Upper lobe of left lung (tissue), 6 donors: Measurements from ENCODE around the gene PRKAG2. TPM values are rescaled to one million over a fixed set of nuclear protein-coding genes. Genes with fewer than 3 reads are reported as not detected.

ENCODE experiments used
- ATAC-seq, 2 donors: fragments of 200-7000 bp; cut with Tn5 transposase; one replicate each; pipeline ENCODE4 v1.9.1; 2022; ENCODE audit warnings: mild to moderate bottlenecking in 2 of 2, moderate library complexity in 2 of 2; ENCODE audit not compliant: low FRiP score in 2 of 2
- DNase-seq, 2 donors: peaks; one replicate each; pipeline ENCODE4 v3.0.0-alpha.2; 2019 to 2020
- H3K27ac ChIP-seq, 4 donors: fragments of 200-600 bp; sonication (generic); one replicate each; pipeline ENCODE4 v1.5.1; 2016 to 2019
- H3K27me3 ChIP-seq, 4 donors: fragments of 200-600 bp; sonication (generic); one replicate each; pipeline ENCODE4 v1.5.1; 2017 to 2019
- H3K36me3 ChIP-seq, 4 donors: fragments of 200-600 bp; sonication (generic); one replicate each; pipeline ENCODE4 v1.5.1; 2016 to 2019
- H3K4me1 ChIP-seq, 4 donors: fragments of 200-600 bp; sonication (generic); one replicate each; pipeline ENCODE4 v1.5.1; 2018 to 2019
- H3K4me3 ChIP-seq, 4 donors: fragments of 200-600 bp; sonication (generic); one replicate each; pipeline ENCODE4 v1.5.1; 2017 to 2019; ENCODE audit warnings: mild to moderate bottlenecking in 2 of 4, moderate library complexity in 1 of 4
- H3K9me3 ChIP-seq, 4 donors: fragments of 200-600 bp; sonication (generic); one replicate each; pipeline ENCODE4 v1.5.1; 2018 to 2019
- EP300 ChIP-seq, 4 donors: sonication (generic); formaldehyde crosslinking; IDR thresholded peaks; one replicate each; pipeline ENCODE4 v1.5.1; 2017; ENCODE audit warnings: antibody characterized with exemption in 4 of 4, control low read depth in 2 of 4
- POLR2A ChIP-seq, 4 donors: fragments of 450-650 bp; IDR thresholded peaks; one replicate each; pipeline ENCODE4 v1.5.1; 2016 to 2017; ENCODE audit warnings: antibody characterized with exemption in 4 of 4, mild to moderate bottlenecking in 2 of 4
- POLR2AphosphoS5 ChIP-seq, 2 donors: sonication (generic); formaldehyde crosslinking; IDR thresholded peaks; one replicate each; pipeline ENCODE4 v1.5.1; 2017; ENCODE audit warnings: antibody characterized with exemption in 2 of 2
- WGBS, 2 donors: methylation state at CpG; one replicate each; pipeline ENCODE4 v1.1.5; 2017 to 2018; 5-methylcytosine and 5-hydroxymethylcytosine counted together
- total RNA-seq, 6 donors: library from RNA; depleted of rRNA in 4 of 6; stranded (reverse); fragments of >200 nt in 4 of 6; gene quantifications; one replicate each; pipeline versions ENCODE4 v1.1.0 to v1.2.1, GENCODE V29; 2016 to 2021
- TF ChIP-seq, protein P1 (sequence below), 6 experiments: fragments of 450-650 bp in 4 of 6; fragments of 200-600 bp in 2 of 6; sonication (generic) in 2 of 6; IDR thresholded peaks; one replicate each; pipeline ENCODE4 v1.5.1; 2016 to 2019; ENCODE audit warnings: antibody characterized with exemption in 6 of 6
- donor health status: DM: no; HTN: no; CAD: no; lungs with moderate emphysema.
- donor health status: DM: no; HTN: yes; CAD: no; lungs with severe emphysema.

PRKAG2 gene
- total RNA-seq, 6 donors from 2014 or later = 20.6 to 68.1 (median 29.6) TPM

DNA sequence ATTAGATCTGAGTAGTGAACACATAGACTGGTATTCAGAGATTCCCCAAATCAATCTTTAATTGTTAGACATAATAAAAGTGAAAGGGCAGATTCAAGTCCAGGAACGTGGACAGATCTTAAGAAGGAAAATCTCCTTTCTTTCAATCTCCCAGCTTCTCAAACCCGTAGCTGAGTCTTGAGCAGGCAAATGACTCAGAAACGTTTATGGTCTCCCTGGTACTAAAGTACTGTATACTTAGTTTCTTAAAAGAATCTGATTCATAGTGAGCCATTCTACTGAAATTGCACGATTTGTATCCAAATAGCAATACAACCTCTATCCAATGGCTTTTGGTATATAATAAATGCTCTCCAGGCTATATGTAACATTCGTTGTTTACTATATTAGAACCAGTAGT lies 216.8 kb downstream of the PRKAG2 start:
- no peaks in the 10 kb centered on the region for H3K9me3 ChIP-seq
- H3K36me3 ChIP-seq = no peaks in the 10 kb centered on the region
- TF ChIP-seq POLR2A (IDR thresholded peaks at IDR 0.05) = no peak
- no peak for TF ChIP-seq POLR2AphosphoS5 (IDR thresholded peaks at IDR 0.05)
- TF ChIP-seq, protein P1, sequence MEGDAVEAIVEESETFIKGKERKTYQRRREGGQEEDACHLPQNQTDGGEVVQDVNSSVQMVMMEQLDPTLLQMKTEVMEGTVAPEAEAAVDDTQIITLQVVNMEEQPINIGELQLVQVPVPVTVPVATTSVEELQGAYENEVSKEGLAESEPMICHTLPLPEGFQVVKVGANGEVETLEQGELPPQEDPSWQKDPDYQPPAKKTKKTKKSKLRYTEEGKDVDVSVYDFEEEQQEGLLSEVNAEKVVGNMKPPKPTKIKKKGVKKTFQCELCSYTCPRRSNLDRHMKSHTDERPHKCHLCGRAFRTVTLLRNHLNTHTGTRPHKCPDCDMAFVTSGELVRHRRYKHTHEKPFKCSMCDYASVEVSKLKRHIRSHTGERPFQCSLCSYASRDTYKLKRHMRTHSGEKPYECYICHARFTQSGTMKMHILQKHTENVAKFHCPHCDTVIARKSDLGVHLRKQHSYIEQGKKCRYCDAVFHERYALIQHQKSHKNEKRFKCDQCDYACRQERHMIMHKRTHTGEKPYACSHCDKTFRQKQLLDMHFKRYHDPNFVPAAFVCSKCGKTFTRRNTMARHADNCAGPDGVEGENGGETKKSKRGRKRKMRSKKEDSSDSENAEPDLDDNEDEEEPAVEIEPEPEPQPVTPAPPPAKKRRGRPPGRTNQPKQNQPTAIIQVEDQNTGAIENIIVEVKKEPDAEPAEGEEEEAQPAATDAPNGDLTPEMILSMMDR (IDR thresholded peaks at IDR 0.05) = no peak
- no peak for TF ChIP-seq EP300 (IDR thresholded peaks at IDR 0.05)
- no peak for DNase-seq
- H3K4me1 ChIP-seq = peaks cover 0 to 6% (median 0%) of the 10 kb centered on the region in 4 donors
- H3K27ac ChIP-seq = no peak overlapping the region
- H3K4me3 ChIP-seq = no peak overlapping the region
- no peak for ATAC-seq
- H3K27me3 ChIP-seq = no peaks in the 10 kb centered on the region
- 90 to 91% methylated on average over 5 of the region's 5 CpGs for WGBS, 2 donors

DNA sequence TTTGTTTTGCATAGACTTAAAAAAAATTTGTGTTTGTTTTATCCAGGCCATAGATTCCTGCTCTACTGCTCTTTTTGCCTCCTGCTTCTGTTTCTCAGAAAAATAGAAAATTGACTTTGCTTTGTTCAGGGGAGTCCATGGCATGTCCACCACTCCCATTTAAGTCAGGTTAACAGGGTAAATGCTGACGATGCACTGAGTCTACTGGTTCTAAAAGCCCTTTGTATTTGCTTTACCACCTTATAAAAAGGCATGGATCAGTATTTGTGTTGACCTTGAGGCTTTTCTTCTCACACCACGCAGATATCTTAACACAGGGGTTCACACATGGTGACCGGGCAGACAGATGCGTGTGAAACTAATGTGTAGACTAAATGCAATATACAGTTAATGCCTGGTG lies 217.7 kb downstream of the PRKAG2 start:
- DNase-seq (no peak), ATAC-seq (no peak)
- H3K4me1 ChIP-seq = peaks cover 0 to 2% (median 0%) of the 10 kb centered on the region in 4 donors
- H3K27ac ChIP-seq = no peak overlapping the region
- WGBS, 2 donors = 88 to 90% methylated on average over 4 of the region's 4 CpGs
- no peak overlapping the region for H3K4me3 ChIP-seq
- no peaks in the 10 kb centered on the region for H3K27me3 ChIP-seq
- TF ChIP-seq, protein P1 (IDR thresholded peaks at IDR 0.05) = no peak
- no peak for TF ChIP-seq POLR2AphosphoS5 (IDR thresholded peaks at IDR 0.05)
- no peak for TF ChIP-seq POLR2A (IDR thresholded peaks at IDR 0.05)
- no peak for TF ChIP-seq EP300 (IDR thresholded peaks at IDR 0.05)
- H3K36me3 ChIP-seq = no peaks in the 10 kb centered on the region
- no peaks in the 10 kb centered on the region for H3K9me3 ChIP-seq

DNA sequence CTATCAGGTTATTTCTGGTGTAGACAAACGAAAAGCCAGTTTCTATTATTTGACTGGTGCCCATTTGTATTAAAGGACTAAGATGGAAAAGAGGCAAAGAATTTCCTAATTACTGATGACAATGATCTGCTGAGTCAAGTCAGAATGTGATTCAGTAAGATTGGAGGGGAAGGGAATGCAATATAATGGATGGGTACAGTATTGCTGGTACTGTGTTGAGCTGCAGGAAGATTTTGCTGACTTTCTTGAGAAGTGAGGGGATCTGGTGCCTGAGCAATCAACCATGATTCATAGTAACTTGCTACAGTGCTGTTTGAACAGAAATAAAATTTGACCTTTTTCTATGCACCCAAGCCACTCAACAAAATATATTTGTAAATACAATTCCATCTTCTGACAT lies 218.1 kb downstream of the PRKAG2 start:
- no peaks in the 10 kb centered on the region for H3K36me3 ChIP-seq
- WGBS, 2 donors = 88 to 95% methylated on average over 1 of the region's 1 CpG
- DNase-seq (no peak), ATAC-seq (no peak)
- no peak for TF ChIP-seq POLR2A (IDR thresholded peaks at IDR 0.05)
- no peak for TF ChIP-seq POLR2AphosphoS5 (IDR thresholded peaks at IDR 0.05)
- no peak for TF ChIP-seq EP300 (IDR thresholded peaks at IDR 0.05)
- TF ChIP-seq, protein P1 (IDR thresholded peaks at IDR 0.05) = no peak
- no peak overlapping the region for H3K4me3 ChIP-seq
- H3K9me3 ChIP-seq = no peaks in the 10 kb centered on the region
- peaks cover 0 to 2% (median 0%) of the 10 kb centered on the region in 4 donors for H3K4me1 ChIP-seq
- H3K27me3 ChIP-seq = no peaks in the 10 kb centered on the region
- no peak overlapping the region for H3K27ac ChIP-seq

DNA sequence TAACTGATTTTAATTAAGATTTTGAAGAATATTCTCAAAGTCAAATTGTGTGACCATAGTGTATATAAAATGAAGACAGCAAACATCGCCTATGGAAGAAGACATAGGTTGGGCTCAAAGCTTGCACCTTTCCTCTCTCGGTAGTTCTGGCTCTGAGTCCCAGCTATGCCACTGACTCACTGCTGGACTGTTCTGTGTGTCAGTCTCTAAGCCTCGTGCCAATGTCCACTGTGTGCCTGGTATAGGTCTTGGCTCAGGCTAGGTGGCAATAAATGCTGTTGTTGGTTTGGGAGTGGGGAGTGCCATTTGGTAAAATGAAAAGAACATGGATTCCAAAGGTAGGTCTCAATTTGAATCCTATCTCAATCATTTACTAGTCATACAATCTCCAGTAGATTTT lies 219.7 kb downstream of the PRKAG2 start:
- Histone ChIP-seq H3K27ac (no peak overlapping the region), H3K9me3 (no peaks in the 10 kb centered on the region), H3K4me3 (no peak overlapping the region), H3K36me3 (no peaks in the 10 kb centered on the region), H3K4me1 (peaks cover 0 to 2% (median 0%) of the 10 kb centered on the region in 4 donors), H3K27me3 (no peaks in the 10 kb centered on the region)
- TF ChIP-seq, protein P1 (IDR thresholded peaks at IDR 0.05) = no peak
- TF ChIP-seq EP300 (IDR thresholded peaks at IDR 0.05) (no peak), POLR2AphosphoS5 (IDR thresholded peaks at IDR 0.05) (no peak), POLR2A (IDR thresholded peaks at IDR 0.05) (no peak)
- WGBS, 2 donors = 95 to 100% methylated on average over 3 of the region's 3 CpGs
- ATAC-seq (no peak), DNase-seq (no peak)

DNA sequence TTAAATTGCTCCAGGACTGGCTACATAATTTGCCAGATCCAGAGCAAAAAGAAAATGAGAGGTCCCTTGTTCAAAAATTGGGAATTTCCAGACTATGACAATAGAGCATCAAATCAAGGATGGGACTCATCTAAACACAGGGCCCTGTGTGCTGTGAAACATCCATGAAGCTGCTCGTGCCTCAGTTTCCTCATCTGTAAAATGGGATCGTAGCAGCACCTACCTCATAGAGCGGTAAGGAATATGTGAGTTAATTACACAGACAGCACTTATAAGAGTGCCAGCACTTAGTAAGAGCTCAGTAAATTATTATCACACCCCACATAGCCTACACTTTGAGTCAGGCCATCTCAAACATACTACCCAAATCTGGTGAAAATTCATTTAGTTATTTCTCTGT lies 221.4 kb downstream of the PRKAG2 start:
- no peak overlapping the region for H3K4me3 ChIP-seq
- TF ChIP-seq POLR2A (IDR thresholded peaks at IDR 0.05) (no peak), EP300 (IDR thresholded peaks at IDR 0.05) (no peak), POLR2AphosphoS5 (IDR thresholded peaks at IDR 0.05) (no peak)
- TF ChIP-seq, protein P1 (IDR thresholded peaks at IDR 0.05) = no peak
- no peaks in the 10 kb centered on the region for H3K36me3 ChIP-seq

More for the DNA sequence above, 221.4 kb downstream of the PRKAG2 start:
- no peak for DNase-seq
- no peak for ATAC-seq
- WGBS, 2 donors = 91 to 92% methylated on average over 3 of the region's 3 CpGs
- Histone ChIP-seq H3K4me1 (peaks cover 3 to 12% (median 7%) of the 10 kb centered on the region in 4 donors), H3K27ac (no peak overlapping the region), H3K9me3 (no peaks in the 10 kb centered on the region), H3K27me3 (no peaks in the 10 kb centered on the region)
